ENCODE results near the gene FOXP2. TPM values are rescaled to one million over a fixed set of nuclear protein-coding genes. Genes with fewer than 3 reads are reported as not detected.

The FOXP2 gene
- total and polyA plus RNA-seq, 2 of the 13 experiments (the other 11 are each of a cell fraction or from before 2014, with no cell fraction given) = 0.90 TPM; not detected in 1

- TF ChIP-seq, protein P1, sequence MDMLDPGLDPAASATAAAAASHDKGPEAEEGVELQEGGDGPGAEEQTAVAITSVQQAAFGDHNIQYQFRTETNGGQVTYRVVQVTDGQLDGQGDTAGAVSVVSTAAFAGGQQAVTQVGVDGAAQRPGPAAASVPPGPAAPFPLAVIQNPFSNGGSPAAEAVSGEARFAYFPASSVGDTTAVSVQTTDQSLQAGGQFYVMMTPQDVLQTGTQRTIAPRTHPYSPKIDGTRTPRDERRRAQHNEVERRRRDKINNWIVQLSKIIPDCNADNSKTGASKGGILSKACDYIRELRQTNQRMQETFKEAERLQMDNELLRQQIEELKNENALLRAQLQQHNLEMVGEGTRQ (IDR thresholded peaks at IDR 0.05; ENCODE audit: low read depth, low read length) = no peak
- TF ChIP-seq, protein P1 (CRISPR knock-in tag; IDR thresholded peaks at IDR 0.05; ENCODE audit: borderline replicate concordance) = no peak
- TF ChIP-seq MAFG (CRISPR knock-in tag; IDR thresholded peaks at IDR 0.05) = no peak
Observed at GRCh38 chr7:114658216-114658615, 243.6 kb downstream of the FOXP2 start (continued).

- in situ Hi-C loops (cut with HindIII; ENCODE audit: extremely low pct_ligation_motif_present, low pct_unique_long_range_greater_than_20kb) = no loop called here
- CTCF ChIA-PET (ENCODE audit: low intra/inter-chr PET ratio, low total read pairs) = no interaction called here
- H4K20me1 ChIP-seq (ENCODE audit: insufficient read depth, low read length) = no peaks in the 10 kb centered on the region
- TF ChIP-seq, protein P2, sequence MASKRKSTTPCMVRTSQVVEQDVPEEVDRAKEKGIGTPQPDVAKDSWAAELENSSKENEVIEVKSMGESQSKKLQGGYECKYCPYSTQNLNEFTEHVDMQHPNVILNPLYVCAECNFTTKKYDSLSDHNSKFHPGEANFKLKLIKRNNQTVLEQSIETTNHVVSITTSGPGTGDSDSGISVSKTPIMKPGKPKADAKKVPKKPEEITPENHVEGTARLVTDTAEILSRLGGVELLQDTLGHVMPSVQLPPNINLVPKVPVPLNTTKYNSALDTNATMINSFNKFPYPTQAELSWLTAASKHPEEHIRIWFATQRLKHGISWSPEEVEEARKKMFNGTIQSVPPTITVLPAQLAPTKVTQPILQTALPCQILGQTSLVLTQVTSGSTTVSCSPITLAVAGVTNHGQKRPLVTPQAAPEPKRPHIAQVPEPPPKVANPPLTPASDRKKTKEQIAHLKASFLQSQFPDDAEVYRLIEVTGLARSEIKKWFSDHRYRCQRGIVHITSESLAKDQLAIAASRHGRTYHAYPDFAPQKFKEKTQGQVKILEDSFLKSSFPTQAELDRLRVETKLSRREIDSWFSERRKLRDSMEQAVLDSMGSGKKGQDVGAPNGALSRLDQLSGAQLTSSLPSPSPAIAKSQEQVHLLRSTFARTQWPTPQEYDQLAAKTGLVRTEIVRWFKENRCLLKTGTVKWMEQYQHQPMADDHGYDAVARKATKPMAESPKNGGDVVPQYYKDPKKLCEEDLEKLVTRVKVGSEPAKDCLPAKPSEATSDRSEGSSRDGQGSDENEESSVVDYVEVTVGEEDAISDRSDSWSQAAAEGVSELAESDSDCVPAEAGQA (IDR thresholded peaks at IDR 0.05; ENCODE audit: low read depth) = no peak
- TF ChIP-seq, protein P2 (CRISPR knock-in tag; IDR thresholded peaks at IDR 0.05; ENCODE audit: borderline replicate concordance) = no peak
- TF ChIP-seq ZNF761 (CRISPR knock-in tag; conservative IDR thresholded peaks at IDR 0.05) = no peak
- TF ChIP-seq PITX1 (CRISPR knock-in tag; IDR thresholded peaks at IDR 0.05) = no peak
- TF ChIP-seq RXRB (CRISPR knock-in tag; IDR thresholded peaks at IDR 0.05; ENCODE audit: borderline replicate concordance) = no peak
- TF ChIP-seq FOSL2 (CRISPR knock-in tag; IDR thresholded peaks at IDR 0.05) = no peak
- TF ChIP-seq ZNF589 (CRISPR knock-in tag; conservative IDR thresholded peaks at IDR 0.05) = no peak
- TF ChIP-seq EZH2 (conservative IDR thresholded peaks at IDR 0.05; ENCODE audit: low read depth, low read length) = no peak
- TF ChIP-seq KDM2A (CRISPR knock-in tag; IDR thresholded peaks at IDR 0.05; ENCODE audit: borderline replicate concordance, low read depth) = no peak
- TF ChIP-seq TRIM22 (IDR thresholded peaks at IDR 0.05) = no peak
Observed at GRCh38 chr7:114659409-114660125, 245.0 kb downstream of the FOXP2 start.

More at GRCh38 chr7:114659409-114660125, 245.0 kb downstream of the FOXP2 start:
- H3K9me3 ChIP-seq (ENCODE audit: low read length) = no peaks in the 10 kb centered on the region
- H3K27ac ChIP-seq (ENCODE audit: extremely low read length, insufficient read depth, low read length) = no peak overlapping the region
- H3K4me2 ChIP-seq (ENCODE audit: low read depth, low read length) = no peak overlapping the region
- no peak overlapping the region for H2AFZ ChIP-seq (ENCODE audit: low read length)
- DNase-seq (ENCODE audit: low spot score) (no peak), FAIRE-seq (no peak), ATAC-seq (no peak)
- no peak overlapping the region for H3K9ac ChIP-seq (ENCODE audit: insufficient read depth, low read depth, low read length)
- POLR2A ChIA-PET = no interaction called here
- H3K79me2 ChIP-seq (ENCODE audit: insufficient read depth, low read length) = no peaks in the 10 kb centered on the region
- 21% methylated on average over 7 of the region's 7 CpGs for WGBS (ENCODE audit: low lambda C conversion rate)
- no peaks in the 10 kb centered on the region for H3K36me3 ChIP-seq (replicated peaks in 1 of 2; ENCODE audit: control insufficient read depth in 1 of 2, insufficient read depth in 2 of 2, low read length in 2 of 2)
- intact Hi-C loops (cut with micrococcal nuclease; ENCODE audit: unreplicated experiment) = no loop called here
- H3K4me1 ChIP-seq (ENCODE audit: insufficient read depth, low read length) = peaks cover 8% of the 10 kb centered on the region; the same call in 1 of the 2 replicates
- no peak overlapping the region for H3K4me3 ChIP-seq (replicated peaks in 1 of 3; ENCODE audit: insufficient read depth in 1 of 3, low read depth in 2 of 3, low read length in 3 of 3)
- no TSS peak for BruUV-seq (replicated peaks)
- no peaks in the 10 kb centered on the region; a peak in 1 of 5 replicates for H3K27me3 ChIP-seq (ENCODE audit: control insufficient read depth in 1 of 2, insufficient read depth in 2 of 2, low read length in 2 of 2)
